Stimulated activated naive B cell treated with anti-CD40 and anti-IgM and Interleukin-4, amounts not matched to agents 10 μg/mL and 1 μg/mL and 100 μg/mL, for 72 hours (primary cell): ENCODE measurements around the gene NPW.
"Not testable (repeated sequence)": the region's sequence is repeated elsewhere in the genome, so short reads cannot be mapped to it uniquely, and the experiment has no call there.

Experiments used
- ATAC-seq, 2 donors: fragments of 150-1000 bp; cut with Tn5 transposase; replicated peaks; 2 replicates each; pipeline ENCODE4 v1.10.0; 2021; ENCODE audit warnings: moderate library complexity in 1 of 2
- DNase-seq: peaks from one replicate; pipeline ENCODE4 v3.0.0; 2021
- H3K27ac Mint-ChIP-seq: one replicate; pipeline ENCODE4 v1.8.0; 2022; ENCODE audit warnings: mild to moderate bottlenecking, mixed read lengths
- H3K27me3 Mint-ChIP-seq, 2 donors: one replicate each; pipeline ENCODE4 v1.8.0; 2022; ENCODE audit warnings: mixed read lengths in 2 of 2
- H3K36me3 Mint-ChIP-seq, 2 donors: one replicate each; pipeline ENCODE4 v1.8.0; 2022; ENCODE audit warnings: mixed read lengths in 2 of 2, mild to moderate bottlenecking in 1 of 2
- H3K4me1 Mint-ChIP-seq, 2 donors: one replicate each; pipeline ENCODE4 v1.8.0; 2022; ENCODE audit warnings: mixed read lengths in 2 of 2, mild to moderate bottlenecking in 1 of 2
- H3K4me3 Mint-ChIP-seq, 2 donors: one replicate each; pipeline ENCODE4 v1.8.0; 2022; ENCODE audit warnings: mild to moderate bottlenecking in 2 of 2, mixed read lengths in 2 of 2, moderate library complexity in 1 of 2
- H3K9me3 Mint-ChIP-seq, 2 donors: one replicate each; pipeline ENCODE4 v1.8.0; 2022; ENCODE audit warnings: mixed read lengths in 2 of 2, mild to moderate bottlenecking in 1 of 2

The NPW gene

GRCh38 chr16:2026461-2027023 is 7.0 kb downstream of the NPW start, which contains the start of gene NHERF2:
Gene NHERF2 (plus strand): TSS chr16:2026902. CDS start chr16:2027006, 104 bp downstream.
- H3K27me3 Mint-ChIP-seq, result peaks cover 43 to 64% of the 10 kb centered on the region in 2 donors
- ATAC-seq (peak in 1 of 2 donors; percentile 3), DNase-seq (no peak)
- H3K4me3 Mint-ChIP-seq, result peak within 1 kb of the TSS; percentile 70 to 71
- H3K36me3 Mint-ChIP-seq, result peaks cover 0 to 6% of the 10 kb centered on the region in 2 donors
- peak within 1 kb of the TSS; percentile 47 for H3K27ac Mint-ChIP-seq
- peaks cover 17 to 31% of the 10 kb centered on the region in 2 donors for H3K4me1 Mint-ChIP-seq
- no peaks in the 10 kb centered on the region for H3K9me3 Mint-ChIP-seq

GRCh38 chr16:2027024-2028010 is 7.7 kb downstream of the NPW start:
- Mint-ChIP-seq H3K9me3 (no peaks in the 10 kb centered on the region), H3K36me3 (peaks cover 0 to 6% of the 10 kb centered on the region in 2 donors), H3K4me1 (peaks cover 19 to 34% of the 10 kb centered on the region in 2 donors), H3K27ac (peak overlapping the region; percentile 47), H3K4me3 (peak overlapping the region; percentile 57 to 71), H3K27me3 (peaks cover 40 to 62% of the 10 kb centered on the region in 2 donors)
- peak; percentile 22 to 23 for ATAC-seq
- DNase-seq, result no peak

- no peak overlapping the region for H3K27ac Mint-ChIP-seq
- H3K4me1 Mint-ChIP-seq, result peaks cover 17 to 34% of the 10 kb centered on the region in 2 donors
- H3K4me3 Mint-ChIP-seq, result no peak overlapping the region
These were observed 8.6 kb downstream of the NPW start for GRCh38 chr16:2028146-2028545.

GRCh38 chr16:2028620-2029220 is 9.1 kb downstream of the NPW start:
- Mint-ChIP-seq H3K27ac (no peak overlapping the region), H3K36me3 (no peaks in the 10 kb centered on the region), H3K4me1 (peaks cover 15 to 34% of the 10 kb centered on the region in 2 donors), H3K27me3 (peaks cover 31 to 58% of the 10 kb centered on the region in 2 donors), H3K9me3 (no peaks in the 10 kb centered on the region), H3K4me3 (no peak overlapping the region)
- ATAC-seq (no peak), DNase-seq (no peak)

More at GRCh38 chr16:2028146-2028545, 8.6 kb downstream of the NPW start:
- Mint-ChIP-seq H3K9me3 (no peaks in the 10 kb centered on the region), H3K36me3 (no peaks in the 10 kb centered on the region), H3K27me3 (peaks cover 31 to 57% of the 10 kb centered on the region in 2 donors)
- ATAC-seq (no peak), DNase-seq (no peak)

GRCh38 chr16:2029350-2029749 is 9.8 kb downstream of the NPW start:
- H3K9me3 Mint-ChIP-seq, result no peaks in the 10 kb centered on the region
- no peak overlapping the region for H3K27ac Mint-ChIP-seq
- H3K36me3 Mint-ChIP-seq, result no peaks in the 10 kb centered on the region
- H3K4me3 Mint-ChIP-seq, result no peak overlapping the region
- DNase-seq, result no peak
- ATAC-seq, result no peak
- H3K27me3 Mint-ChIP-seq, result peaks cover 31 to 57% of the 10 kb centered on the region in 2 donors
- H3K4me1 Mint-ChIP-seq, result peaks cover 13 to 37% of the 10 kb centered on the region in 2 donors

GRCh38 chr16:2030036-2030435 is 10.5 kb downstream of the NPW start:
- Mint-ChIP-seq H3K27me3 (peaks cover 27 to 57% of the 10 kb centered on the region in 2 donors), H3K27ac (no peak overlapping the region), H3K36me3 (no peaks in the 10 kb centered on the region), H3K4me1 (peaks cover 13 to 37% of the 10 kb centered on the region in 2 donors), H3K9me3 (no peaks in the 10 kb centered on the region), H3K4me3 (no peak overlapping the region)
- DNase-seq, result no peak
- ATAC-seq, result no peak

GRCh38 chr16:2031081-2031577 is 11.5 kb downstream of the NPW start:
- Mint-ChIP-seq H3K36me3 (no peaks in the 10 kb centered on the region), H3K4me1 (peaks cover 10 to 30% of the 10 kb centered on the region in 2 donors), H3K4me3 (no peak overlapping the region), H3K9me3 (no peaks in the 10 kb centered on the region), H3K27ac (no peak overlapping the region), H3K27me3 (peaks cover 19 to 46% of the 10 kb centered on the region in 2 donors)
- DNase-seq (no peak), ATAC-seq (no peak)

- Mint-ChIP-seq H3K4me3 (peak overlapping the region in 1 of 2 donors; percentile 36), H3K4me1 (peaks cover 8 to 25% of the 10 kb centered on the region in 2 donors), H3K9me3 (no peaks in the 10 kb centered on the region), H3K27me3 (peaks cover 18 to 48% of the 10 kb centered on the region in 2 donors), H3K36me3 (no peaks in the 10 kb centered on the region), H3K27ac (peak overlapping the region; percentile 67)
- DNase-seq (no peak), ATAC-seq (peak; percentile 49 to 67)
These were observed 12.9 kb downstream of the NPW start for GRCh38 chr16:2032285-2033056.

GRCh38 chr16:2033057-2033908 is 13.7 kb downstream of the NPW start:
- Mint-ChIP-seq H3K27ac (no peak overlapping the region), H3K9me3 (no peaks in the 10 kb centered on the region), H3K4me1 (peaks cover 6 to 21% of the 10 kb centered on the region in 2 donors), H3K36me3 (no peaks in the 10 kb centered on the region), H3K27me3 (peaks cover 11 to 41% of the 10 kb centered on the region in 2 donors), H3K4me3 (no peak overlapping the region)
- ATAC-seq, result peak; percentile 36 to 50
- no peak for DNase-seq

- not testable (repeated sequence) for H3K27ac Mint-ChIP-seq, H3K9me3 Mint-ChIP-seq, H3K36me3 Mint-ChIP-seq, ATAC-seq, H3K4me3 Mint-ChIP-seq, DNase-seq
- Mint-ChIP-seq H3K4me1 (peaks cover 6 to 21% of the 10 kb centered on the region in 2 donors), H3K27me3 (peaks cover 6 to 33% of the 10 kb centered on the region in 2 donors)
These were observed 14.5 kb downstream of the NPW start for GRCh38 chr16:2033909-2034695.

GRCh38 chr16:2034696-2035430 is 15.3 kb downstream of the NPW start:
- no peak for ATAC-seq
- no peak overlapping the region for H3K4me3 Mint-ChIP-seq
- no peaks in the 10 kb centered on the region for H3K9me3 Mint-ChIP-seq
- peaks cover 6 to 21% of the 10 kb centered on the region in 2 donors for H3K4me1 Mint-ChIP-seq
- no peak for DNase-seq
- H3K27me3 Mint-ChIP-seq, result peaks cover 0 to 27% of the 10 kb centered on the region in 2 donors
- no peak overlapping the region for H3K27ac Mint-ChIP-seq
- H3K36me3 Mint-ChIP-seq, result no peaks in the 10 kb centered on the region
